HFFc6 (cell line): ENCODE data around the gene NBAS. TPM values are rescaled to one million over a fixed set of nuclear protein-coding genes. Genes with fewer than 3 reads are reported as not detected.

Experiments
- DNase-seq: peaks from one replicate; pipeline ENCODE4 v3.0.0-alpha.2; 2018
- H3K27ac Mint-ChIP-seq: 2 replicates; pipeline ENCODE4 v1.8.0; 2020; ENCODE audit warnings: mild to moderate bottlenecking, mixed read lengths
- H3K27me3 Mint-ChIP-seq: 2 replicates; pipeline ENCODE4 v1.8.0; 2021; ENCODE audit warnings: mild to moderate bottlenecking, moderate library complexity, mixed read lengths; ENCODE audit not compliant: insufficient read depth
- H3K36me3 Mint-ChIP-seq: 2 replicates; pipeline ENCODE4 v1.8.0; 2021; ENCODE audit warnings: low read depth, mixed read lengths
- H3K4me1 Mint-ChIP-seq: 2 replicates; pipeline ENCODE4 v1.8.0; 2020; ENCODE audit warnings: low read depth, mixed read lengths
- H3K4me3 Mint-ChIP-seq: 2 replicates; pipeline ENCODE4 v1.8.0; 2020; ENCODE audit warnings: mild to moderate bottlenecking, moderate library complexity, mixed read lengths
- H3K9me3 Mint-ChIP-seq: 2 replicates; pipeline ENCODE4 v1.8.0; 2020; ENCODE audit warnings: mild to moderate bottlenecking, mixed read lengths
- CTCF ChIP-seq: fragments of 200-600 bp; sonication (generic); IDR thresholded peaks from 2 replicates; pipeline ENCODE4 v1.5.0; 2021; ENCODE audit warnings: antibody characterized with exemption, mild to moderate bottlenecking
- total RNA-seq, 6 experiments: library from RNA; stranded (reverse); fragmentation: NEBNext Ultra II Directional; extraction: Animal tissue kit (Norgen Biotek cat#: 25700); gene quantifications; 2 replicates in 1 of 6; 3 replicates in 5 of 6; pipeline ENCODE4 v1.2.3, GENCODE V29; 2021

Gene NBAS
- total RNA-seq, 6 experiments from 2014 or later = 43.5 to 54.0 (median 52.2) TPM

DNA sequence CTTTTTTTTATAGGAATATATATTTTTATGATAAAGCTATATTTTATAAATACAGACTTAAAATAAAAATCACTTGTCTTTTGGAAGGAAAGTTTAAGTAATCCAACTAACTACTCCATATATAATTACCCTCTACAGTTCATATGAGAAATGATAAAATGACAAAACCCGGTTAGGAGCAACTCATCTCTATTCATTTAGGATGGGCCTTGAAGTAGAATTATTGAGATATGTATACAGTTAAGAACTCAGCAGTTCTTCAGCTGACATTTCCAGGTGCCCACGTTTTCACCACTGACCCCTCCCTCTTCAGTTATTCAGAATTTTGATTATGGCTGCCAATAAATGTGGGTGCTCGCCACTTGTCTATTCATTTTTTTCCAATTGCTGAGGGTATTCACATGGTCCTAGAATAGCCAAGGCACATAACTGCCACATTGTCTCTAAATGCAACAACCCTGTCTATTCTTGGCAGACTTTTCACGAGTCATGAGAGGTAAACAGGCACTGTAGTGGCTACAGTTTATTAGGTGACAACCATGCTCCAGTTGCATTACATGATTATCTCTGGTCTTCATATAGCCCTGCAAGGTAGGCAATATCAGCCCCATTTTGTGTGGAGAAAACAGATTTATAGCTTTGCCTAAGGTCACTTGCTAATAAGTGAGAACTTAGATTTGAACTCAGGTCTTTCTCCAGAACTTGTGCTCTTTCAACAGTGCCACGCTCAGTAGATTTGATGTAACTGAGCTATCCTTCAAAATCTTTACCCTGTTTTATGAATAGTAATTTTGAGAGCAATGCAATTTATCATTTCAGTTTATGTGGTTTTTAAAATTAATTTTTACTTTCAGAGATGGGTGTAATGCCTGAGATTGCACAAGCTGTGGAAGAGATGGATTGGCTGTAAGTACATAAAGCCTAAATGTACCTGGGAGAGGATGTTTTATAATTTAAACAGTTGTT is 33.4 kb upstream of the NBAS start:
- peaks cover 30% of the 10 kb centered on the region for H3K36me3 Mint-ChIP-seq

GRCh38 chr2:15593327-15593705 is 32.2 kb upstream of the NBAS start:
- no peak for TF ChIP-seq CTCF
- no peaks in the 10 kb centered on the region for H3K27me3 Mint-ChIP-seq
- no peaks in the 10 kb centered on the region for H3K9me3 Mint-ChIP-seq
- H3K36me3 Mint-ChIP-seq = peaks cover 29% of the 10 kb centered on the region
- DNase-seq = no peak
- H3K4me1 Mint-ChIP-seq = peaks cover 24% of the 10 kb centered on the region
- H3K4me3 Mint-ChIP-seq = peak overlapping the region; percentile 96
- H3K27ac Mint-ChIP-seq = peak overlapping the region; percentile 98

More for the DNA sequence above, 33.4 kb upstream of the NBAS start:
- no peak for DNase-seq
- H3K27ac Mint-ChIP-seq = no peak overlapping the region
- H3K9me3 Mint-ChIP-seq = no peaks in the 10 kb centered on the region
- H3K4me3 Mint-ChIP-seq = no peak overlapping the region
- H3K27me3 Mint-ChIP-seq = no peaks in the 10 kb centered on the region
- no peak for TF ChIP-seq CTCF
- H3K4me1 Mint-ChIP-seq = peaks cover 24% of the 10 kb centered on the region

DNA sequence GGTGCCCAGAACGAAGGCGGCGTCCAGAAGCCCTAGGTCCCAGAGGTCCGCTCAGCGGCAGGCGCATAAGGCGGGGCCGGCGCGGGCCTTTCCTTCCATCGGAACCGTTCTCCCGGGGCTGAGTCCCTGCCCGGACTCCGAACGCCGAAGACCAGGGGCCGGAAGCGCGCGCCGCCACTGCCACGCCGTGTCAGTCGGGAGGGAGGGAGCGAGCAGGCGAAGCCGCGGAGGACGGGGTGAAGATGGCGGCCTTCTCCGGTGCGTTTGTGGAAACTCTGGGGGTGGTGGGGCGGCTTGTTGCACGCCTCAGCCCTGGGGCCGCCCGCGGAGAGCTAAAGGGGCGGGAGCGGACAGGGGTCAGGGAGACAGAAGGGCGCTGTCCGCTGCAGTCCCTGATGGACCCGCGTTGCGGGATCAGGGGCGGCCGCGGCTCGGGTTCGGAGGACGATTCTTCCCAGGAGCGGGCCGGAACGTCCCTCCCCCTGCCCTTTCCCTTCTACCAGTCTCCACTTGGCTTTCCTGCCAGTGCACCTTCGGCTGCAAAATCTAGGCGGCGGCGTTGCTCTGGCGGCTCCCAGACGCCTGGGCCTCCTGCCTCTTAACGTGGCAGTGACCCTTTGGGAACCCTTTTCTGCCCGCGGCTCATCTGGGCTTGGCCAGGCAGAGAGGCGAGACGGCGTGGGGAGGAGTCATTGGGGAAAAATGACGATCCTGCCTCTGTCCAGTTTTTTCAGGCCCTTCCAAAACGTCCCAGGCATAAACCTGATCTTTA is 30.7 kb upstream of the NBAS start, which contains the start of gene DDX1:
Gene DDX1, plus strand, starts transcription at position 177 of the 772 bp plus-strand sequence. Its CDS starts 66 bp downstream, at position 243.
- Mint-ChIP-seq H3K4me3 (peak within 1 kb of the TSS; percentile 96), H3K27me3 (no peaks in the 10 kb centered on the region), H3K4me1 (peaks cover 24% of the 10 kb centered on the region), H3K27ac (peak within 1 kb of the TSS; percentile 98), H3K9me3 (no peaks in the 10 kb centered on the region), H3K36me3 (peaks cover 18% of the 10 kb centered on the region)
- no peak for TF ChIP-seq CTCF
- peak; percentile 83 for DNase-seq

DNA sequence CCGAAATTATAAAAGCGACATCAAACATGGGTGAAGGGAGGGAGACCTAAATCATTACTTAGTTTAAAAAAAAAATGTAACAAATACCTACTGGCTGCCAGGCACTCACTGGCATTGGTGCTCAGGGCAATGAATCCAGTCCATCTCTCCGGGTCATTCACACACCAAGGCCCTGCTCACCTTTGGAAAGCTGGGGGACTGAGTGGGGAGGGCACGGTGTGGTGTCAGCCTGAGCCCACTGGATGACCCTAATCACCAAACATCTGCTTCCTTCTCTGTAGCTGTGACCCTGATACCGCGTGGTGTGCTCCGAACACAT is 30.2 kb upstream of the NBAS start:
- Mint-ChIP-seq H3K4me3 (peak overlapping the region; percentile 96), H3K27me3 (no peaks in the 10 kb centered on the region), H3K9me3 (no peaks in the 10 kb centered on the region), H3K36me3 (peaks cover 14% of the 10 kb centered on the region), H3K27ac (peak overlapping the region; percentile 98), H3K4me1 (peaks cover 24% of the 10 kb centered on the region)
- no peak for DNase-seq
- no peak for TF ChIP-seq CTCF

GRCh38 chr2:15588329-15588919 is 27.3 kb upstream of the NBAS start:
- H3K4me1 Mint-ChIP-seq = peaks cover 15% of the 10 kb centered on the region
- peak; percentile 53 for DNase-seq
- peak; percentile 88 for TF ChIP-seq CTCF

More at GRCh38 chr2:15588329-15588919, 27.3 kb upstream of the NBAS start:
- H3K27me3 Mint-ChIP-seq = no peaks in the 10 kb centered on the region; the same call in 1 of the 2 replicates
- no peaks in the 10 kb centered on the region for H3K36me3 Mint-ChIP-seq
- H3K9me3 Mint-ChIP-seq = no peaks in the 10 kb centered on the region
- H3K4me3 Mint-ChIP-seq = no peak overlapping the region
- H3K27ac Mint-ChIP-seq = no peak overlapping the region
